Natural killer cell treated with Interleukin-12 subunit alpha and Interleukin-12 subunit beta and Interleukin-15 and Interleukin-18, amount 100 ng/mL, for 72 hours (primary cell): ENCODE data around the gene RUSC1. TPM values are rescaled to one million over a fixed set of nuclear protein-coding genes. Genes with fewer than 3 reads are reported as not detected.
"Not testable (repeated sequence)": the region's sequence is repeated elsewhere in the genome, so short reads cannot be mapped to it uniquely, and the experiment has no call there.

ENCODE experiments used
- ATAC-seq, 2 donors: fragments of 150-1000 bp; cut with Tn5 transposase in 1 of 2; sonication (Bioruptor Pico), chemical (Tn5 transposase) in 1 of 2; 2 replicates each; pipeline ENCODE4 v1.10.0; 2021
- DNase-seq: peaks from one replicate; pipeline ENCODE4 v3.0.0; 2022; ENCODE audit warnings: low spot score
- H3K27ac Mint-ChIP-seq, 2 donors: 1 replicate in 1 of 2; 2 replicates in 1 of 2; pipeline ENCODE4 v1.8.0; 2022; ENCODE audit warnings: mixed read lengths in 2 of 2, mild to moderate bottlenecking in 1 of 2, moderate library complexity in 1 of 2
- H3K27me3 Mint-ChIP-seq, 2 donors: 1 replicate in 1 of 2; 2 replicates in 1 of 2; pipeline ENCODE4 v1.8.0; 2022; ENCODE audit warnings: mixed read lengths in 2 of 2
- H3K36me3 Mint-ChIP-seq: one replicate; pipeline ENCODE4 v1.8.0; 2022; ENCODE audit warnings: mixed read lengths
- H3K4me1 Mint-ChIP-seq, 2 donors: 1 replicate in 1 of 2; 2 replicates in 1 of 2; pipeline ENCODE4 v1.8.0; 2022; ENCODE audit warnings: low read depth in 2 of 2, mixed read lengths in 2 of 2, mild to moderate bottlenecking in 1 of 2
- H3K4me3 Mint-ChIP-seq: one replicate; pipeline ENCODE4 v1.8.0; 2022; ENCODE audit warnings: mixed read lengths
- H3K9me3 Mint-ChIP-seq: 2 replicates; pipeline ENCODE4 v1.8.0; 2022; ENCODE audit warnings: mixed read lengths
- total RNA-seq, 2 donors: library from RNA; stranded (reverse); gene quantifications; one replicate each; pipeline ENCODE4 v1.2.3, GENCODE V29; 2022

RUSC1 gene
- total RNA-seq, 2 donors from 2014 or later = 26.2 to 40.1 TPM

DNA sequence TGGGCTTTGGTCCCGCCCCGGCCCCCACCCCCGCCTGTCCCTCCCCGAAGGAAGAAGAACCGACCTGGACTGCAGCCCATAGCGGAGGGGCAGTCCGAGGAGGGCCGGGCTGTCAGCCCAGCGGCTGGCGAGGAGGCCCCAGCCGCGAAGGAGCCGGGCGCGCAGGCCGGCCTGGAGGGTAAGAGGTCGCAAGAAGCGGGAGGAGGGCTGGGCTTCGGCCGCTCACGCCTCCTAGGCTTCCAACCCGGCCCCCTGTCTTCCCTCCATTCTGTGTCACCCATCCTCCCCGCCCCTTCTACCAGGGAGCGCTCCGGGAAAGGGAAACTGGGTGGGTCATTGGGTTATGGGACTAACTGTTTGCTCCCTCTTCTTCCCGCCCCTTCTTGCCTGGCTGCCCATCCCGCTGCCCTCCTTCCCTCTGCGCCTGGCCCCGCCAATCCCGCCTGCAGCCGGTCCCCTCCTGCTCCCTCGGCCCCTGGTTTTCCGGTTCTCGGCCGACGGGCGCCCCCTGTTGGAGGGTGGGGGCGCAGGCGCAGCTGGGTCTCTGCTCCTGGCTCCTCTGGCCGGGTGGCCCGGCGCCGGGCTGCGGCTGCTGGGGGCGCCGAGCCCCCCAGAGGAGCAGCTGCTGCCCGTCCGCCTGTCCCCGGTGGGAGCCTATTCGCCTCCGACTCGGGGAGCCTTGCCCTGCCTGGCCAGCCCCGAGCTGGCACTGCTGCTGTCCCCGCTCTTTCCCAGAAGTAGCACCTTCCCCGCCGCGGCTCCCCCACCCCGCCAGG is 2.4 kb downstream of the RUSC1 start:
- Mint-ChIP-seq H3K4me1 (peaks cover 31 to 35% of the 10 kb centered on the region in 2 donors), H3K4me3 (peak overlapping the region; percentile 92), H3K36me3 (peaks cover 11% of the 10 kb centered on the region), H3K27ac (peak overlapping the region in 1 of 2 donors; percentile 21), H3K27me3 (no peaks in the 10 kb centered on the region), H3K9me3 (no peaks in the 10 kb centered on the region)
- peak; percentile 68 to 73 for ATAC-seq
- DNase-seq = peak; percentile 90

DNA sequence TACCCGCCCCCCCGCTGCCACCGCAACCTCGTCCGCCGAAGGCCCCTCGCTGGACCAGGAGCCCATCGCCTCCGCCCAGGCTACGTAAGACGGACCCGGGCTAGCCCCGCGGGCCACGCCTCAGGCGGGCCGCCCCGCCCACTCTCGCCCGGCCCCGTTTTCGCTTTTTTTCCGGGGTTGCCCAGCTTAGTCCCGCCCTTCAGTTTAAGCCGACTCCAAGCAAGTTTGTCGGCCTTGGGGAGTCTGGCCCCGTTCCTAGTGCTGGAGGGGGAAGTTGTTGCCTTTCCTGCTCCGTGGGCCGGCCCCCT is 3.0 kb downstream of the RUSC1 start:
- H3K9me3 Mint-ChIP-seq = no peaks in the 10 kb centered on the region
- H3K36me3 Mint-ChIP-seq = peaks cover 11% of the 10 kb centered on the region
- peak overlapping the region; percentile 44 to 83 for H3K27ac Mint-ChIP-seq
- ATAC-seq (peak; percentile 79 to 84), DNase-seq (peak; percentile 86)
- H3K27me3 Mint-ChIP-seq = no peaks in the 10 kb centered on the region
- H3K4me1 Mint-ChIP-seq = peaks cover 31 to 34% of the 10 kb centered on the region in 2 donors
- H3K4me3 Mint-ChIP-seq = peak overlapping the region; percentile 92

DNA sequence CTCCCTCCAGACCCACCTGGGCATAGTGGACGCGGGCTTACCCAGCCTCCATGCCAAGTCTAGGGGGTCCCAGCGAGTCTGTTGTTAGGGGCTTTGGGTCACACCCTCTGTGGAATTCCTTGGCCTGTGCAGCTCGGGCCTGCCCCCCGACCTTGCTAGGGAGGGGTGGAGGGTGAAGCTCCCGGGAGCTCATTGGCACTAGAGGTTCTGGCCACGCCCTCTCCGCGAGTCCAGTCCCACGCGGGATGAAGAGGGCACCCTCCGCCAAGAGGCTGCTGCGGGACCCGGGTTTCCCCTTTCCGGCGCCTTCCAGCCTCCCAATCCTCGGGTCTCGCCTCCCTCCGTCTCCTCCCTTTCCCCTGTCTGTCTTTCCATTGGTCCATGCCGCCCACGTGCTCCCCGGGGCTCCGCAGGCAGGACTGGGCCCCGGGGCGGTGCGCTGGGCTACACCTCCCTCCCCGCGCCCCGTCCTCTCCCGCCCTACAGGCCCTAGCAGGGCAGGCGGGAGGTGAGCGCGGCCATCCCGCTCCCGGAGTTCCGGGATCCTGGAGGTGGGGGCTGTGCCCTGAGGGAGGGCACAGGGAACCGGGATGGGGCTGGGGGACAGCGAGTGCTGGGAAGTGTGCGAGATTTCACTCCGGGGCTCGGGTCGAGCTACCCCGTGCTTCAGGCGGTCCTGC is 3.5 kb downstream of the RUSC1 start:
- Mint-ChIP-seq H3K36me3 (peaks cover 6% of the 10 kb centered on the region), H3K4me3 (peak overlapping the region; percentile 92), H3K4me1 (peaks cover 27 to 29% of the 10 kb centered on the region in 2 donors), H3K27me3 (no peaks in the 10 kb centered on the region), H3K9me3 (no peaks in the 10 kb centered on the region), H3K27ac (peak overlapping the region; percentile 44 to 83)
- peak; percentile 95 for DNase-seq
- ATAC-seq = peak; percentile 89

DNA sequence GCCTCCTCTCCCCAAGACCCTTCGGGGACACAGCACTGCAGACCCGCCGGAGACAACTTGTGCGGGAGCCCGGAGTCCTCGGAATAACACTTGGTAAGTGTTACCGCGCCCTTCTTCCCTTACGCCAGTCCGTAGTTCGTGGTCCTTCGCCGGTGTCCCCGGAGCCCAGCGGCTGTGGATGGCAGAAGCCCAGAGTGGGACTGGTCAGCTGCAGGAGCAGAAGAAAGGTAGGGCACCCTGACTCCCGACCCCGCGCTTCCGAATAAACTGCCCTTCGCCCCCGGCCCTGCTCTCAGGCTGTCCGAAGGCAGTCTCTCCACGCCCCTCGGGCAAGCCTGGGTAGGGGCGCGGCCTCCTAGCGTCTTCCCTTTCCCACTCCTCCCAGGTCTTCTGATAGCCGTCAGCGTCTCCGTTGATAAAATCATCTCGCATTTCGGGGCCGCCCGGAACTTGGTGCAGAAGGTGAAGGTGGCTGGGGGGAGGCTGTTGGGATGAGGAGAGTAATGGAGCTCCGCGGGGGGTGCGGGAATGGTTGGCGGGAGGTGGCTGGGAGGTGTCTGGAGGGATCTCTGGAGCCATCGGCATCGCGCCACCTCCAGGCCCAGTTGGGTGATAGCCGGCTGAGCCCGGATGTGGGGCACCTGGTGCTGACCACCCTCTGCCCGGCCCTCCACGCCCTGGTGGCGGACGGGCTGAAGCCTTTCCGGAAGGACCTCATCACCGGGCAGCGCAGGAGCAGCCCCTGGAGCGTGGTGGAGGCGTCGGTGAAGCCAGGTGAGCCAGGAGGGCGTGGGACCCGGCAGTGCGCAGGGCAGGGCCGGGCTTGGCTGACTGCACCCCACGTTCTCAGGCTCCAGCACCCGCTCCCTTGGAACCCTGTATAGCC is 4.3 kb downstream of the RUSC1 start:
- DNase-seq (peak; percentile 62), ATAC-seq (no peak)
- peaks cover 3% of the 10 kb centered on the region for H3K36me3 Mint-ChIP-seq
- H3K4me3 Mint-ChIP-seq = peak overlapping the region; percentile 92
- H3K9me3 Mint-ChIP-seq = no peaks in the 10 kb centered on the region
- H3K27me3 Mint-ChIP-seq = no peaks in the 10 kb centered on the region
- peak overlapping the region; percentile 18 to 44 for H3K27ac Mint-ChIP-seq
- peaks cover 22 to 24% of the 10 kb centered on the region in 2 donors for H3K4me1 Mint-ChIP-seq

DNA sequence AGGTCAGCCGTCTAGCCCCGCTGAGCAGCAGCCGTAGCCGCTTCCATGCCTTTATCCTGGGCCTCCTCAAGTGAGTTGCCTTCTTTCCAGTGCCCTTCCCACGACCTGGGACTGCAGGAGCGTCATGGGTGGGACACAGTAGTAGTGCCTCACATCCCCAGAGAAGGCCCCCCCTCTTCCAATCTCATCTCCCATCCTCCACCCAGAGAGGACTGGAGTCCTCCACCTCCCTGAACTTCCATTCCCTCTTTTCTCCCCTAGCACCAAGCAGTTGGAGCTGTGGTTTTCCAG is 4.9 kb downstream of the RUSC1 start:
- no peaks in the 10 kb centered on the region for H3K27me3 Mint-ChIP-seq
- H3K27ac Mint-ChIP-seq = peak overlapping the region; percentile 18 to 32
- H3K9me3 Mint-ChIP-seq = no peaks in the 10 kb centered on the region
- H3K4me3 Mint-ChIP-seq = peak overlapping the region; percentile 92
- DNase-seq = no peak
- peaks cover 17 to 18% of the 10 kb centered on the region in 2 donors for H3K4me1 Mint-ChIP-seq
- peaks cover 2% of the 10 kb centered on the region for H3K36me3 Mint-ChIP-seq
- no peak for ATAC-seq

DNA sequence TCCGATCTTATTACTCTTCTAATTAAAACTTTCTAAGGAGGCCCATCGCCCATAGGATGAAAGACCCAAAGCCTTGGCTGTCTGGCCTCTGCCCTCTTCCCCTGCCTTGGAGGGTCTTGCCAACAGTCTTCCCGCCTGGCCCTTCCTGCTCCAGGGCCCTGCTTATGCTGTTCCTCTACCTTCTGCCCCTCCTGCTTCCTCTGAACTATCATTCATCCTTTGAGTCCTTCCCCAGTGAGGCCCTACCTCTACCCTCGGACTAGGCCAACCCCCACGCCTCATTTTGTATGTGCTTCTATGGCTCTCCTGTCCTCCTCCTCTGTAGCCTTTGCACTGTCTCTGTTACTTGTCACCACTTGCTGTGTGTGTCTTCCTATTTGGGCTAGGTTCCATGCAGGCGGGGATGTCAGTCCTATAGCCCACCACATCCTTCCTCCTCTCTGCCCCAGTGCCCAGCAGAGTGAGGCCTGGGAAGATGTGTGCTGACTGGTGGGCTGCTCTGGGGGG is 5.4 kb downstream of the RUSC1 start:
- peak overlapping the region; percentile 92 for H3K4me3 Mint-ChIP-seq
- H3K27ac Mint-ChIP-seq = peak overlapping the region; percentile 18 to 32
- no peaks in the 10 kb centered on the region for H3K27me3 Mint-ChIP-seq
- H3K36me3 Mint-ChIP-seq = peaks cover 7% of the 10 kb centered on the region
- no peaks in the 10 kb centered on the region for H3K9me3 Mint-ChIP-seq
- DNase-seq (no peak), ATAC-seq (no peak)
- H3K4me1 Mint-ChIP-seq = peaks cover 18 to 19% of the 10 kb centered on the region in 2 donors

DNA sequence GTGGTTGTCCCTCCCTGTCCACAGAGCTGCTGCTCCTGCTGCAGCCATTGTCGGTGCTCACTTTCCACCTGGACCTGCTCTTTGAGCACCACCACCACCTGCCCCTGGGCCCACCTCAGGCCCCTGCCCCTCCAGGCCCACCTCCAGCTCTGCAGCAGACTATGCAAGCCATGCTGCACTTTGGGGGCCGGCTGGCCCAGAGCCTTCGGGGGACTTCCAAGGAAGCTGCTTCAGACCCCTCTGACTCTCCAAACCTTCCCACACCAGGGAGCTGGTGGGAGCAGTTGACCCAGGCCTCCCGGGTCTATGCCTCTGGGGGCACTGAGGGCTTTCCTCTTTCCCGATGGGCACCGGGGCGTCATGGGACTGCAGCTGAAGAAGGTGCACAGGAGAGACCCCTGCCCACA is 5.9 kb downstream of the RUSC1 start:
- DNase-seq (no peak), ATAC-seq (no peak)
- no peaks in the 10 kb centered on the region for H3K27me3 Mint-ChIP-seq
- no peaks in the 10 kb centered on the region for H3K9me3 Mint-ChIP-seq
- no peak overlapping the region for H3K4me3 Mint-ChIP-seq
- peaks cover 7% of the 10 kb centered on the region for H3K36me3 Mint-ChIP-seq
- peaks cover 19% of the 10 kb centered on the region in 2 donors for H3K4me1 Mint-ChIP-seq
- H3K27ac Mint-ChIP-seq = peak overlapping the region in 1 of 2 donors; percentile 32

DNA sequence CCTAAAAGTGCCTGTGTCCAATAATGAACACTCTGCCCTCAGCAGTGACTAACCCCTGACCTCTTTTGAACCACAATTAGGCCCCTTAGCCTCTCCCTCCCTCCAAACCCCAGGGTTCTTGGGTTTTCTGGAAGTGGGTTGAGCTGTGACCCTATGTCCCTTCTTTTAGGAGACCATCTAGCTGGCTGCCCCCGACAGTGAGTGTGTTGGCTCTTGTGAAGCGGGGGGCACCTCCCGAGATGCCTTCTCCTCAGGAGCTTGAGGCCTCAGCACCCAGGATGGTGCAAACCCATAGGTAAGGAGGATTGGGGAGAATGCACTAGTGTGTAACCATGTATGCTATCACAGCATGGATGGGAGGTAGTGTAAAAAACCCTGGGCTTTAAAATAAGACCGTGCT is 7.3 kb downstream of the RUSC1 start:
- no peak for DNase-seq
- H3K27ac Mint-ChIP-seq = no peak overlapping the region
- ATAC-seq = no peak
- H3K27me3 Mint-ChIP-seq = no peaks in the 10 kb centered on the region
- H3K4me1 Mint-ChIP-seq = peaks cover 12 to 15% of the 10 kb centered on the region in 2 donors
- peaks cover 7% of the 10 kb centered on the region for H3K36me3 Mint-ChIP-seq
- H3K9me3 Mint-ChIP-seq = no peaks in the 10 kb centered on the region
- H3K4me3 Mint-ChIP-seq = no peak overlapping the region

DNA sequence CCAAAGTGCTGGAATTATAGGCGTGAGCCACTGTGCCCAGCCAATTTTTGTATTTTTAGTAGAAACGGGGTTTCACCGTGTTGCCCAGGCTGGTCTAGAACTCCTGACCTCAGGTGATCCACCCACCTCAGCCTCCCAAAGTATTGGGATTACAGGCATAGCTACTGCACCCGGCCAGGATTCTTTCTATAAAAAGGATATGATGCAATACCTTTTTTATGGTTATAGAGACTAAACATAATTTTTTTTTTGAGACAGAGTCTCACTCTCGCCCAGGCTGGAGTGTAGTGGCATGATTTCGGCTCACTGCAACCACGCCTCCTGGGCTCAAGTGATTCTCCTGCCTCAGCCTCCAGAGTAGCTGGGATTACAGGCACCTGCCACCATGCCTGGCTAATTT is 8.2 kb downstream of the RUSC1 start:
- not testable (repeated sequence) for H3K36me3 Mint-ChIP-seq, H3K4me3 Mint-ChIP-seq, H3K27me3 Mint-ChIP-seq, ATAC-seq, DNase-seq, H3K9me3 Mint-ChIP-seq, H3K27ac Mint-ChIP-seq
- peaks cover 14 to 15% of the 10 kb centered on the region in 2 donors for H3K4me1 Mint-ChIP-seq

DNA sequence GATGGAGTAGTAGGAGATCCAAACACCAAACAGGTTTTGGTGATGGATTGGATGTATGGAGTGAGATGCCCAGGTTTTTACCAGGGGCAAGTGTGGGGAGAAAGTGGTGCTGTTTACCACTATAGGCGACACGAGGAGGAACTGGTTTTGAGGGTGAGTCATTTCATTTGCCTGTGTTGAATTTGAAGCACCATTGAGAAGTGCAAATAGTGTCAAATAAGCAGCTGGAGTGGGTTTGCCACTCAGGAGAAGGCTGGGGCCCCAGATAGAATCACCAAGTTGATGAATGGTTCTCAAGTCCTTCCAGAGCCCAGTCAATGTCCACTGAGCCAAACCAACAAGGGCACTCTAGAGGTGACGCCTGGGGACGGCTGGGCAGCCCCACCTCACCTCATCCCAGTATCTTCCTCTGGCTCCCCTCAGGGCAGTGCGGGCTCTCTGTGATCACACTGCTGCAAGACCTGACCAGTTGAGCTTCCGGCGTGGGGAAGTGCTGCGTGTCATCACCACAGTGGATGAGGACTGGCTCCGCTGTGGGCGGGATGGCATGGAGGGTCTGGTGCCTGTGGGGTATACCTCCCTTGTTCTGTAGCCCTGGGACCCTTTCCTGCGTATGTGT is 9.4 kb downstream of the RUSC1 start:
- Mint-ChIP-seq H3K27ac (peak overlapping the region in 1 of 2 donors; percentile 9), H3K4me1 (peaks cover 14 to 15% of the 10 kb centered on the region in 2 donors), H3K9me3 (no peaks in the 10 kb centered on the region), H3K4me3 (no peak overlapping the region), H3K36me3 (peaks cover 7% of the 10 kb centered on the region), H3K27me3 (no peaks in the 10 kb centered on the region)
- ATAC-seq = no peak
- DNase-seq = no peak

DNA sequence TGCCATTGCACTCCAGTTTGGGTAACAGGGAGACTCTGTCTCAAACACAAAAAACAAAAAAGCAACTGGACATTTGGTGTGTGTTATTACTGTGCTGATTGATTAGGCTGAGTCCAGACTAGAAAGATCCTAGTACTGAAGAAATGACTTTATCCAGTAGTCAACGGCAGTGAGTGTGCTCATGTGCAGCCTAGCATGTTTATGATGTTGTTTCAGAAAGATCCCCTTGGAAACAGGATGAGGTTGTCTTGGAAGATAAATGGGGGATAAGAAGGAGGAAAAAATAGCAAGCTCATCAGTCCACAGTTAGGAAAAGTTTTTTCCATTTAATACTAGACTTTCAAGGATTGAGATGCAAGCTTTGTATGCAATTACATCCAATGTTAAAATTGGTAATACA is 14.3 kb downstream of the RUSC1 start:
- Mint-ChIP-seq H3K27ac (no peak overlapping the region), H3K4me1 (peaks cover 7 to 8% of the 10 kb centered on the region in 2 donors), H3K27me3 (no peaks in the 10 kb centered on the region), H3K4me3 (no peak overlapping the region), H3K36me3 (peaks cover 29% of the 10 kb centered on the region), H3K9me3 (no peaks in the 10 kb centered on the region)
- DNase-seq (no peak), ATAC-seq (no peak)

DNA sequence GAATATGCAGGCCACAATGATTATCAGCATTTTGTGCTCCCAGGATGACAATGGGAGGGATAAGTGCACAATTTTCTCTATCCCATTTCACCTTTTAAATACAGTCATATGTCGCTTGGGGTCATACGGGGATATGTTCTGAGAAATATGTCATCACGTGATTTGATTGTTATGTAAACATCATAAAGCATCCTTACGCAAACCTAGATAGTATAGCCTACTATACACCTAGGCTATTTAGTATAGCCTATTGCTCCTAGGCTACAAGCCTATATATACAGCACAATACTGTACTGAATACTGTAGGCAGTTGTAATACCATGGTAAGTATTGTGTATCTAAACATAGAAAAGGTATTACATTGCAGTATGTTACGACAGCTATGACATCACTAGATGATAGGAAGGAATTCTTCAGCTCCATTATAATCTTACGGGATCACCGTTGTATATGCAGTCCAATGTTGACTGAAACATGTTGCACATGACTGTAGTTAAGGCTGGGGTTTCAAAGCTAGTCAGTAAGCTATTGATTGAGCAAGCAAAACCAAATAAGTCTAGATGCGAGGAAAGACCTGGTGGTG is 18.9 kb downstream of the RUSC1 start:
- no peak for DNase-seq
- no peak for ATAC-seq
- peak overlapping the region in 1 of 2 donors; percentile 8 for H3K27ac Mint-ChIP-seq
- H3K9me3 Mint-ChIP-seq = no peaks in the 10 kb centered on the region
- no peak overlapping the region for H3K4me3 Mint-ChIP-seq
- H3K36me3 Mint-ChIP-seq = peaks cover 31% of the 10 kb centered on the region
- H3K27me3 Mint-ChIP-seq = no peaks in the 10 kb centered on the region
- H3K4me1 Mint-ChIP-seq = no peaks in the 10 kb centered on the region

DNA sequence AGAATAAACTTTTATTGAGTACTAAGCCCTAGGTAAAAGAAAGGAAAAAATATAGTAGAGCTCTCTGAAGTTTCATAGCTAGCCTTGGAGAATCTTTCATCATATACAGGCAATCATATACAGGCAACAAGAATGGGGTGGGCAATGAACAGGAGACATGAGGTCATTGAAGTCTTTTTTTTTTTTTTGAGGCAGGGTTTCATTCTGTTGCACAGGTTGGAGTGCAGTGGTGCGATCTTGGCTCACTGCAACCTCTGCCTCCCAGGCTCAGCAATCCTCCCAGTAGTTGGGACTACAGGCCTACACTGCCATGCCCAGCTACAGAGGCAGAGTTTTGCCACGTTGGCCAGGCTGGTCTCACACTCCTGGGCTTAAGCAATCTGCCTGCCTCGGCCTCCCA is 22.1 kb downstream of the RUSC1 start:
- DNase-seq (no peak), ATAC-seq (no peak)
- H3K27me3 Mint-ChIP-seq = no peaks in the 10 kb centered on the region
- no peaks in the 10 kb centered on the region for H3K9me3 Mint-ChIP-seq
- H3K4me3 Mint-ChIP-seq = no peak overlapping the region
- H3K4me1 Mint-ChIP-seq = no peaks in the 10 kb centered on the region
- H3K27ac Mint-ChIP-seq = no peak overlapping the region
- H3K36me3 Mint-ChIP-seq = peaks cover 44% of the 10 kb centered on the region
